ENCODE measurements around the gene DGKI. TPM values are rescaled to one million over a fixed set of nuclear protein-coding genes. Genes with fewer than 3 reads are reported as not detected.
A peak's percentile ranks its signal among the peaks of the same experiment; 100 is the strongest.

DGKI gene
- total and polyA plus RNA-seq, 4 donors: 1.1 to 11.3 (median 5.2) TPM

DNA sequence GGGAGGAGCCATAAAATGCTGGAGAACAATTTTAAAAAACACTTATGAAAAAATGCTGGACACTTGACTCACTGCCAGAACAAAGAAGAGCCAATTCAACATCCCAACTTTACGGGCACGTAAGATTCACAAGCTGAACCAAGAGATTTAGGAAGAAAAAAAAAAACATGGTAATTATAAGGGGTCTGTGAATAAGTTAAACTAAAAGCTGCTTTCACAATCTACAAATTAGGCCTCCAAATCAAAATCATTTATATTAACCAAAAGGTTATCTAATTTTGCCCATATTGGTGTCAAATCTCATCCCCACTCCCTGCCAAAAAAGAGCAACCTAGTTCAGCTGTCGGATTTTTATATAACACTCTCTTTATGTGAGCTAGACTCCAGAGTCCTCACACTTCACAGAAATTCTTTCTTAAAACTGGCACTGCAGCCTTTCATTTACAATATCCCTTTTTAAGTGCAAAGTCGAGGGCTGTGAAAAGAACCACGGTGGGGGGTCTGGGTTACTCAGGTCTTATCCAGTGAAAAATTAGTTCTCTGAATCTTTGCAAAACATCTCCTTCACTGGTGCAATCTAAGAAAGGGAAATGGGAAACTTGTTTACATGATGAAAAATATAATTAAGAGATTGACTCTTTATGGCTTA lies 30.4 kb upstream of the DGKI start:
- peaks cover 6 to 7% of the 10 kb centered on the region in 2 donors for H3K36me3 ChIP-seq (ENCODE audit: control insufficient read depth in 1 of 2, insufficient read depth in 2 of 2, low read length in 1 of 2)

DNA sequence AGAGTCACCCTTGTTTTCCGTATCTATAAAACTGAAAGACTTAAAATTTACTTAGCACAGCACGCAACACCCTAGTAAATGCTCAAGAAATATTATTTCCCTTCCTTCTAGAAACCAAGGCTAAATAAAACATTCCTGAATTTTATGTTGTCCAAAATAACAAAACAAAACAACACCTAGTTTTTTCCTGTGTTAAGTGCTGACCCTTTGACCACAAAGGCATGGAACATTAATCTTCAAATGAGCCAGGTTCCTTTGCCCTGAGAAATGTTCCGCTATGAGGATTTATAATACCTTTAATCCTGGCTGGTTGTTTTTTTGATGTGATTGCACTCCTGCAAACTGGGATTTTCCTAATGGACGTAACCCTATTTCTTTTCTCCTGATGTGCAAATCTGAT lies 29.0 kb upstream of the DGKI start:
- 94% methylated on average over 4 of the region's 4 CpGs for WGBS, 2 donors
- ATAC-seq (ENCODE audit: low FRiP score) (no peak), DNase-seq (no peak)
- peaks cover 5 to 6% of the 10 kb centered on the region in 2 donors for H3K36me3 ChIP-seq (ENCODE audit: control insufficient read depth in 1 of 2, insufficient read depth in 2 of 2, low read length in 1 of 2)
- H3K27me3 ChIP-seq (ENCODE audit: control insufficient read depth in 1 of 2, insufficient read depth in 2 of 2, low read length in 1 of 2): no peaks in the 10 kb centered on the region
- intact Hi-C loops (cut with DNase I): no loop called here
- no peak overlapping the region for H3K4me3 ChIP-seq (ENCODE audit: low read length in 2 of 2)
- H3K27ac ChIP-seq (ENCODE audit: low read depth in 1 of 2, low read length in 2 of 2): no peak overlapping the region
- H3K4me1 ChIP-seq (ENCODE audit: control insufficient read depth in 1 of 2, insufficient read depth in 2 of 2, low read length in 2 of 2): peaks cover 6 to 20% of the 10 kb centered on the region in 2 donors
- H3K9me3 ChIP-seq (ENCODE audit: control insufficient read depth, low read length): no peaks in the 10 kb centered on the region

More for the DNA sequence above, 30.4 kb upstream of the DGKI start:
- Histone ChIP-seq H3K27me3 (ENCODE audit: control insufficient read depth in 1 of 2, insufficient read depth in 2 of 2, low read length in 1 of 2) (no peaks in the 10 kb centered on the region), H3K4me1 (ENCODE audit: control insufficient read depth in 1 of 2, insufficient read depth in 2 of 2, low read length in 2 of 2) (peaks cover 6 to 20% of the 10 kb centered on the region in 2 donors), H3K4me3 (ENCODE audit: low read length in 2 of 2) (no peak overlapping the region), H3K27ac (ENCODE audit: low read depth in 1 of 2, low read length in 2 of 2) (peak overlapping the region in 1 of 2 donors; percentile 9), H3K9me3 (ENCODE audit: control insufficient read depth, low read length) (no peaks in the 10 kb centered on the region)
- 27 to 28% methylated on average over 5 of the region's 5 CpGs for WGBS, 2 donors
- intact Hi-C loops (cut with DNase I): no loop called here
- ATAC-seq (ENCODE audit: low FRiP score) (no peak), DNase-seq (no peak)

DNA sequence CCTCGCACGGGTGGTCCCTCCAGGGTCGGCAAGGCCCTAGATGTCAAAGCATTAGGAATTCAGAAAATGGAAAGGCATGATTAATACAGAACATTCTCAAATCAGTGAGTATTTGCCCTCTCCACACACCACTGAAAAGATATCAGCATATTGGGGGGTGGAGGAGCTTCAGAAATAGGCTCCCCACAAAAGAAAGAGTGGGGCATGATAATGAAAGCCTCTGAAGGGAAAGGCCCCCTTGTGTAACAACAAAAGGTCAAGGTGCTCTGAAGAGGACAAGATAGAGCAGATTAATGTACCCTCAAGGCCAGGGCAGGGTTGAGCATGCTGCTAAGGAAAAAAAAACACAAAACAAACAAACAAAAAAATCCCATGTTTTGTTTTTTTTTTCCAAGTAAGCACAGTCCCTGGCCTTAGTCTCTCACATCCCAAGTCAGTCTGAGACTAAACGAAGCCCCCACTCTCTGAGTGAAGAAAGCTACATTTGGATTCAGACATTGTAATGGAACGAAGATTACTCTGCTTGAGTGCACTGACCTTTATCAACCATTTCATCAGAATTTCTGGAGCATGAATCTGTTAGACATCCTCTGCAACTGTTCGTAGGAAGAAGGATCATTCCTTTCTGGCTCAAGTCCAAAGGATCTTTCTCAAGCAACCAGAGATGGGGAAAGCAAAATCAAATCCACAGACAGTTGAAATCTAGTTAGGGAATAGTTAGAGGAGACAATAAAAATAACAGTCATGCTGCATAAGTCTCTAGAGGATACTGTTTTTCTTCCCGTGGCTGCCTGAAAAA lies 27.4 kb upstream of the DGKI start:
- Histone ChIP-seq H3K4me3 (ENCODE audit: low read length in 2 of 2) (no peak overlapping the region), H3K27me3 (ENCODE audit: control insufficient read depth in 1 of 2, insufficient read depth in 2 of 2, low read length in 1 of 2) (no peaks in the 10 kb centered on the region), H3K36me3 (ENCODE audit: control insufficient read depth in 1 of 2, insufficient read depth in 2 of 2, low read length in 1 of 2) (peaks cover 5 to 6% of the 10 kb centered on the region in 2 donors), H3K4me1 (ENCODE audit: control insufficient read depth in 1 of 2, insufficient read depth in 2 of 2, low read length in 2 of 2) (peaks cover 6 to 14% of the 10 kb centered on the region in 2 donors), H3K9me3 (ENCODE audit: control insufficient read depth, low read length) (no peaks in the 10 kb centered on the region), H3K27ac (ENCODE audit: low read depth in 1 of 2, low read length in 2 of 2) (peak overlapping the region in 1 of 2 donors; percentile 62)
- no peak for DNase-seq
- intact Hi-C loops (cut with DNase I): no loop called here
- no peak for ATAC-seq (ENCODE audit: low FRiP score)
- 46 to 49% methylated on average over 7 of the region's 7 CpGs for WGBS, 2 donors

DNA sequence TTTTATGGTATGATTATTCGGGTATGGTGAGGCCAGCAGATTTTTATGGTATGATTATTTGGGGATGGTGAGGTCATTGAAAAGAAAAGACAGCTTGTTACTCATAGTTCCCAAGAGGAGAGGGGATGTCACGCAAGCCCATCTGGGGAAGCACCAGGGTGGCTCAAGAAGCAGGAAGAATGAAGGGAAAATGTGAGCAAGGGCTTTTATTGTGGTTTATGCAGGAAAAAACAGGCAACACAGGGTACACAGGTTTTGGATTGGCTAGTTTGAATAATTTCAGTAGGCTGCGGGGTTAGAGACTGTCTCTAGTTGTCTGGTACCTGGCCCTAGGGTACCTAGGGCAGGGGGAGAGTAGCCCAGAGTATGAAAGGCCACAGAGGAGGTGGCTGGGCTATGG lies 26.8 kb upstream of the DGKI start:
- DNase-seq (no peak), ATAC-seq (ENCODE audit: low FRiP score) (no peak)
- Histone ChIP-seq H3K9me3 (ENCODE audit: control insufficient read depth, low read length) (no peaks in the 10 kb centered on the region), H3K27ac (ENCODE audit: low read depth in 1 of 2, low read length in 2 of 2) (no peak overlapping the region), H3K4me1 (ENCODE audit: control insufficient read depth in 1 of 2, insufficient read depth in 2 of 2, low read length in 2 of 2) (peaks cover 6 to 11% of the 10 kb centered on the region in 2 donors), H3K4me3 (ENCODE audit: low read length in 2 of 2) (no peak overlapping the region), H3K27me3 (ENCODE audit: control insufficient read depth in 1 of 2, insufficient read depth in 2 of 2, low read length in 1 of 2) (no peaks in the 10 kb centered on the region), H3K36me3 (ENCODE audit: control insufficient read depth in 1 of 2, insufficient read depth in 2 of 2, low read length in 1 of 2) (peaks cover 5 to 6% of the 10 kb centered on the region in 2 donors)
- WGBS, 2 donors: 86 to 87% methylated on average over 3 of the region's 3 CpGs
- intact Hi-C loops (cut with DNase I): no loop called here

DNA sequence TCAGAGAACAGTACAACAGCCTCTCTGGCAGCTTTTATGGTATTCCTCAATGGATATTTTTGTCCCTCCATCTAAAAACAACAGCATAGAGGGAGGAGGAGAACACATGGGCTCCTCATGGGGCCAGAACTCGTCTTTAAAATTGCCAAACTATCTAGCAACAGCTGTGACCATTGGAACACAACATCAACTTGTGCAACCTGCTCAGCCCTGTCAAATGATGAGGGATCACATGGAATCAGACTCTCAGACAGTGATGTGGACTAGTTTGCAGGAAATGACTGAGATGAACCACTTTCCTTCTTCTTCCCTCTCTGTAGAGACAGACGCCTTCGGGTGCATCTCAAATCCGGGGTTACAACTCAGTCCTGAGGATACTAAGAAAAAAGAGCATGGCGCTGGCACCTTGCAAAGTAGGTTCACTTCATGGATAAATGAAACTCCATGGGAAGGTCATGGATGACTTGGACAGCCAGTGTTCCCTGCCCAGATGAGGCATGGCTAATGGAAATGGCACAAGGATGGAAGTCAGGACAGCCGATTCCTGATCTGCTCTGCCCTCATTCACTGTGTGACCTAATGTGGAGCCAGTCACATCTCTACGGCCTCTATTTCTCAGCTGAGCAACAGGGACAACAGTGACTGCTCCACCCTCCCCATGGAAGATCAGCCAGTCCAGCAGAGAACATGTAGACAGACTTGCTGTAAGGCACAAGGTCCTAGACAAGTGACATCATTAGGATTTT lies 24.6 kb upstream of the DGKI start:
- peak overlapping the region in 1 of 2 donors; percentile 4 for H3K27ac ChIP-seq (ENCODE audit: low read depth in 1 of 2, low read length in 2 of 2)

DNA sequence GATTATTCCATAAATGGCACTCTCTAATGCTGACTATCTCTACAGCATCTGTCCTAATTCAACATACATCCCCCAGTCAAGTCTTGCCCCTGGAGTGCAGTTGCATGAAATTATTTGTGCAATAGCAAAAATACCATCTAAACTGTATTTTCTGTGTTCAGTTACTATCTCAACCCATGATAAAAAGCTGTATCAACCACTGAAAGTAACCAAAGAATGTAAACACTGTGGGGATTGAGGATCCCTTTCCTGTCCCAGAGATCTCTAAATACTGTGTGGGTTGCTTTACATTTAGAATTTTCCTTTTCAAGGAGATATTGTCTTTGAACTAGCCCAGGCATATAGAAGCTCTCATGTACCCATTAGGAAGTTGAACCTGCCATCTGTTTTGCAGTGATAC lies 23.9 kb upstream of the DGKI start:
- peaks cover 3 to 5% of the 10 kb centered on the region in 2 donors for H3K4me1 ChIP-seq (ENCODE audit: control insufficient read depth in 1 of 2, insufficient read depth in 2 of 2, low read length in 2 of 2)
- H3K27ac ChIP-seq (ENCODE audit: low read depth in 1 of 2, low read length in 2 of 2): no peak overlapping the region
- H3K9me3 ChIP-seq (ENCODE audit: control insufficient read depth, low read length): no peaks in the 10 kb centered on the region
- ATAC-seq (ENCODE audit: low FRiP score): no peak
- H3K36me3 ChIP-seq (ENCODE audit: control insufficient read depth in 1 of 2, insufficient read depth in 2 of 2, low read length in 1 of 2): peaks cover 6 to 15% of the 10 kb centered on the region in 2 donors
- intact Hi-C loops (cut with DNase I): no loop called here
- no peak for DNase-seq
- no peak overlapping the region for H3K4me3 ChIP-seq (ENCODE audit: low read length in 2 of 2)
- no peaks in the 10 kb centered on the region for H3K27me3 ChIP-seq (ENCODE audit: control insufficient read depth in 1 of 2, insufficient read depth in 2 of 2, low read length in 1 of 2)

More for the DNA sequence above, 24.6 kb upstream of the DGKI start:
- no peak for ATAC-seq (ENCODE audit: low FRiP score)
- WGBS, 2 donors: 75 to 79% methylated on average over 7 of the region's 7 CpGs
- H3K4me1 ChIP-seq (ENCODE audit: control insufficient read depth in 1 of 2, insufficient read depth in 2 of 2, low read length in 2 of 2): peaks cover 3 to 5% of the 10 kb centered on the region in 2 donors
- intact Hi-C loops (cut with DNase I): no loop called here
- peaks cover 6 to 13% of the 10 kb centered on the region in 2 donors for H3K36me3 ChIP-seq (ENCODE audit: control insufficient read depth in 1 of 2, insufficient read depth in 2 of 2, low read length in 1 of 2)
- no peak for DNase-seq
- no peaks in the 10 kb centered on the region for H3K9me3 ChIP-seq (ENCODE audit: control insufficient read depth, low read length)
- H3K4me3 ChIP-seq (ENCODE audit: low read length in 2 of 2): no peak overlapping the region
- H3K27me3 ChIP-seq (ENCODE audit: control insufficient read depth in 1 of 2, insufficient read depth in 2 of 2, low read length in 1 of 2): no peaks in the 10 kb centered on the region

DNA sequence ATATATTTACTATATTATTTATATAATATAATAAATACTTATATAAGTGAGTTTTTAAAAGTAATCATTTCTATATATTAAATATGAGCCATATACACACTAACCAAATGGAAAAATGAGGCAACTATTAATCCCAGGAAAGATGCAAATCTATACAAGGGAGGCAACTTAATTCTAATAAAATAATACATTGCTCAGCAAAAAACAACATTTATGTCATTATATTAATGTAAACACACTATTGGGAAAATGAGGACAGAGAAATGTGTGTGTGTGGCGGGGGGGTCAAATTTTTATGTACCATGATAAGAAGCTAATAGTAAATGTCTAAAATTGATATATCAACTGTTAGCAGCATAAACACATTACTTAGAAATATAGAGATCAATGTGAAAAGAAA lies 23.3 kb upstream of the DGKI start:
- H3K9me3 ChIP-seq (ENCODE audit: control insufficient read depth, low read length): no peaks in the 10 kb centered on the region
- H3K27me3 ChIP-seq (ENCODE audit: control insufficient read depth in 1 of 2, insufficient read depth in 2 of 2, low read length in 1 of 2): no peaks in the 10 kb centered on the region
- H3K4me3 ChIP-seq (ENCODE audit: low read length in 2 of 2): no peak overlapping the region
- WGBS, 2 donors: 97 to 100% methylated on average over 1 of the region's 1 CpG
- peaks cover 7 to 18% of the 10 kb centered on the region in 2 donors for H3K36me3 ChIP-seq (ENCODE audit: control insufficient read depth in 1 of 2, insufficient read depth in 2 of 2, low read length in 1 of 2)
- intact Hi-C loops (cut with DNase I): no loop called here
- H3K4me1 ChIP-seq (ENCODE audit: control insufficient read depth in 1 of 2, insufficient read depth in 2 of 2, low read length in 2 of 2): peaks cover 3 to 5% of the 10 kb centered on the region in 2 donors
- ATAC-seq (ENCODE audit: low FRiP score) (no peak), DNase-seq (no peak)
- no peak overlapping the region for H3K27ac ChIP-seq (ENCODE audit: low read depth in 1 of 2, low read length in 2 of 2)

DNA sequence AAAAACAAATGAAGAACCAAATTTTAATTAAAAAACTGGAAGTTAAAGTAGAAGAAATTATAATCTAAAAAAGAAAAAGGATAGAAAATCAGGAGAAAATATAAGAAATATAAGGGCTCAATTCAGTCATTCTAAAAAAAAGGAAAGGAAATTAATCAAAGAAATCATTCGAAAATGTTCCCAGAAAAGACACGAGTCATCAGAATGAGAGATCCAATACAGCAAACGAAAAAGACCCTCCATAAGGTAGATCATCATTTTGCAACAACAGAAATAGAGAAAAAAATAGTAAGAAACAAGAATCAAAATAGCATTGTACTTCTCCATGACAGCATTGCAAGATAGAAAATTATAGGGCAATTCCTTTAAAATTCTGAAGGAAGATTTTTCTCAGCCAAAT lies 22.5 kb upstream of the DGKI start:
- H3K27me3 ChIP-seq (ENCODE audit: control insufficient read depth in 1 of 2, insufficient read depth in 2 of 2, low read length in 1 of 2): no peaks in the 10 kb centered on the region
- peaks cover 0 to 2% of the 10 kb centered on the region in 2 donors for H3K4me1 ChIP-seq (ENCODE audit: control insufficient read depth in 1 of 2, insufficient read depth in 2 of 2, low read length in 2 of 2)
- WGBS, 2 donors: 92 to 93% methylated on average over 3 of the region's 3 CpGs

More for the DNA sequence above, 22.5 kb upstream of the DGKI start:
- intact Hi-C loops (cut with DNase I): no loop called here
- Histone ChIP-seq H3K9me3 (ENCODE audit: control insufficient read depth, low read length) (no peaks in the 10 kb centered on the region), H3K36me3 (ENCODE audit: control insufficient read depth in 1 of 2, insufficient read depth in 2 of 2, low read length in 1 of 2) (peaks cover 8 to 20% of the 10 kb centered on the region in 2 donors), H3K27ac (ENCODE audit: low read depth in 1 of 2, low read length in 2 of 2) (no peak overlapping the region), H3K4me3 (ENCODE audit: low read length in 2 of 2) (no peak overlapping the region)
- DNase-seq: no peak
- no peak for ATAC-seq (ENCODE audit: low FRiP score)

All from aorta (tissue), 5 donors.